ENCODE data around the gene RALGDS. TPM values are rescaled to one million over a fixed set of nuclear protein-coding genes. Genes with fewer than 3 reads are reported as not detected.
A peak's percentile ranks its signal among the peaks of the same experiment; 100 is the strongest.

The RALGDS gene
- total RNA-seq, 1 donor from 2014 or later = 26.1 TPM

DNA sequence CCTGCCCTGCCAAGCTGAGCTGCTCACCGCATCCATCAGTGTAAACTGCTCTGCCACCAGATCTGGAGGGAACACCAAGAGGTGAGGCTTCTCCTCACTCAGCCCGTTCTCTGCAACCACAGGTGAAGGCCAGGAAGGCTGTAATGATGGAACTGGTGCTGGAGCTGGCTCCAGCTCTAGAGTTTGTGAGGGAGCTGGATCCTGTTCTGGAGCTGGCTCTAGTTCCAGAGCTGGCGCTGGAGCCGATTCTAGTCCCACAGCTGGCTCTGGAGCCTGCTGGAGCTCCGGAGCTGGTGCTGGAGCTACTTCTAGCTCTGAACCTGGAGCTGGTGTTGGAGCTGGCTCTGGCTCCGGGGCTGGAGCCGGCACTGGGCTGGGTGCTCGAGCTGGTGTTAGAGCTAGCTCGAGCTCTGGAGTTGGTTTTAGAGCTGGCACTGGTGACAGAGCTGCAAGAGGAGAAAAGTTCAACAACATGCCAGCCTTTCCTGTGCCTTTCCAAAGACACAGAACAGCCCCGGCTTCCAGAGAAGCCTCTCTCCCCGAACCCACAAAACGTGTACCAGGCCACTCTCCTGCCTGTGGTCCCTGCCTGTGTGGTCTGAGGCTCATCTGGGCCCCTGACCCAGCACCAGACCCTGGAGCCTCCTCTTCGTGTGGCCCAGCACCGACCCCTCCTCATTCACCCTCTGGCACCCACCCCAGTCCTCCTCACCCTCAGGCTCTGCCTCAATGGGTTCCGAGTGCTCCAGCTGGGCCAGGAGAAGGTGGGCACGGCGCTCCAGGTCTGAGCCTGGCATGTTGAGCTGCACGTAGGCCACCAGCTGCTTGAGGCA lies 12.9 kb downstream of the RALGDS start:
- Histone ChIP-seq H3K36me3 (ENCODE audit: control insufficient read depth in 3 of 3, insufficient read depth in 3 of 3, low read length in 3 of 3) (peaks cover 63 to 65% (median 63%) of the 10 kb centered on the region in 3 donors), H3K9me3 (ENCODE audit: control insufficient read depth in 3 of 3, low read length in 3 of 3) (no peaks in the 10 kb centered on the region), H3K4me1 (ENCODE audit: control insufficient read depth in 3 of 3, insufficient read depth in 3 of 3, low read length in 3 of 3) (peaks cover 11 to 18% (median 17%) of the 10 kb centered on the region in 3 donors), H3K9ac (ENCODE audit: low read depth in 1 of 3, low read length in 3 of 3) (no peak overlapping the region), H3K27ac (ENCODE audit: low read depth, low read length) (no peak overlapping the region), H3K27me3 (ENCODE audit: control insufficient read depth in 3 of 3, insufficient read depth in 3 of 3, low read length in 3 of 3) (no peaks in the 10 kb centered on the region), H3K4me3 (ENCODE audit: low read length in 3 of 3) (no peak overlapping the region)

DNA sequence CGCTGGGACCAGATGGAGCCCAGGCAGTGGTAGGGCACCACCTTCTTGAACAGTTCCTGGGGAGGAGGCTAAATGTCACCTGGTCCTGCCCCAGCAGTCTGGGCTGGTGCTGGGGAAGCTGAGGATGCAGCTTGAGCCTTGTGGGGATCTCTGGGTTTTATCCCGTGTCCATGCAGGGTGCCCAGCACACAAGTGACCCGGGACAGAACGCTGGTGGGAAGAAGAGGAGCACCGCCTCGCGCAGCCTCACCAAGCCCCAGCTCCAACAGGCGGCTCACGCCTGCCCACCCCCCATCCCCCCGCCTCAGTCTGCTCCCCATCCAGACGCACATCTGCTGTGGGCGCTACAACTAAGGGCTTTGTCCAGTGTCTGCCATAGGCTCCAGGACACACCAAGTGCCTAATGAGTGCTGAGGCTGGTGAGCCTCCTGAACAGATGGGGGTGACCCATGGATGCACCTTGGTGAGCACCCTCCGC lies 13.8 kb downstream of the RALGDS start:
- Histone ChIP-seq H3K4me1 (ENCODE audit: control insufficient read depth in 3 of 3, insufficient read depth in 3 of 3, low read length in 3 of 3) (peaks cover 2 to 9% (median 8%) of the 10 kb centered on the region in 3 donors), H3K36me3 (ENCODE audit: control insufficient read depth in 3 of 3, insufficient read depth in 3 of 3, low read length in 3 of 3) (peaks cover 71 to 73% (median 72%) of the 10 kb centered on the region in 3 donors), H3K9me3 (ENCODE audit: control insufficient read depth in 3 of 3, low read length in 3 of 3) (no peaks in the 10 kb centered on the region), H3K4me3 (ENCODE audit: low read length in 3 of 3) (no peak overlapping the region), H3K27me3 (ENCODE audit: control insufficient read depth in 3 of 3, insufficient read depth in 3 of 3, low read length in 3 of 3) (no peaks in the 10 kb centered on the region), H3K27ac (ENCODE audit: low read depth, low read length) (no peak overlapping the region), H3K9ac (ENCODE audit: low read depth in 1 of 3, low read length in 3 of 3) (no peak overlapping the region)

DNA sequence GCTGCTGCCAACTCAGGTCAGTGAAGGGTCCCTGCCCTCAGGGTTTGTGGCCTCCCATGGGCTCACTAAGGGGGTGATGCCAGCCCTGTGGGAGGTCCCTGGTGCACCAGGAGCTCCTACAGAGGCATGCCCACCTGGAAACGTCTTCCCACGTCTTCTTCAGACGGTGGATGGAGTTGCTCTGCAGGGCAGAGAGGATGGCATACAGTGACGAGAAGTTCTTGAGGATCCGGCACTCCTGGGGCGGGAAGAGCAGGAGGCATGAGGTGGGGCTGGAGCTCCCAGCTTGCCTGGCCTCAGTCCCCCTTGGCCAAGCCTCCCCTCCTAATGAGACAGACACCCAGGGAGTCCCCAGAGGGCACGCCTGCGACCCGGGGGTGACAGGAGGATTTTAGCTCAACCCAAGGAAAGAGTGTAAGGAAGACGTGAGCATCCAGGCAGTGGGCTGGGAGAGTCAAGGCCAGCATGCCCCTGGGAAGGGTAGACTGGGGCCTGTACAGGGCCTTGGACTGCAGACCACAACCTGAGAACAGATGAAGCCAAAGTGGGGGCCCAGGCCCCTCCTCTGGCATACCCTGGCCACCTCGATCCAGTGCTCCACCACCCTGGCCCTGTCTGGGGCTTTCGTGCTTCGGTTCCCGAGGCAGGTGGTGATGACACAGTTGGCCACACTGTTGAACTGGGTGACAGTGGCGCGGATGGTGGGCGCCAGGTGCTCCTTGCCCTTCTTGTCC lies 14.4 kb downstream of the RALGDS start:
- Histone ChIP-seq H3K9me3 (ENCODE audit: control insufficient read depth in 3 of 3, low read length in 3 of 3) (no peaks in the 10 kb centered on the region), H3K9ac (ENCODE audit: low read depth in 1 of 3, low read length in 3 of 3) (no peak overlapping the region), H3K4me1 (ENCODE audit: control insufficient read depth in 3 of 3, insufficient read depth in 3 of 3, low read length in 3 of 3) (peaks cover 0 to 4% (median 4%) of the 10 kb centered on the region in 3 donors), H3K27ac (ENCODE audit: low read depth, low read length) (no peak overlapping the region), H3K27me3 (ENCODE audit: control insufficient read depth in 3 of 3, insufficient read depth in 3 of 3, low read length in 3 of 3) (no peaks in the 10 kb centered on the region), H3K4me3 (ENCODE audit: low read length in 3 of 3) (no peak overlapping the region), H3K36me3 (ENCODE audit: control insufficient read depth in 3 of 3, insufficient read depth in 3 of 3, low read length in 3 of 3) (peaks cover 77 to 78% (median 77%) of the 10 kb centered on the region in 3 donors)

DNA sequence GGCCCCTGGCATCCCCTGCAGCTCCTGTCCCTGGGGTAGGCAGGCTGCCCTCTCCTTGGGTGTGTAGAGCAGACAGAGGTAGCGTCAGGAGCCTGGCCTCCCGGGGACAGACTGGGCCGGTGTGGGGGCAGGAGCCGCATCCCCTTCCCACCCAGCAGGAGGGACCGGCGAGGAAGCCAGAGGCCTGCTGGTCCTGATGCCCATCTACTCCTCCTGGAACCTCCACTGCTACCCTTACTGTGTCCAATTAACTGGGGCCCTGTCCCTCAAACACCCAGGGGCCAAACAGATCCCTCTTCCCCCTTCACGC lies 15.6 kb downstream of the RALGDS start:
- Histone ChIP-seq H3K4me1 (ENCODE audit: control insufficient read depth in 3 of 3, insufficient read depth in 3 of 3, low read length in 3 of 3) (peaks cover 0 to 4% (median 4%) of the 10 kb centered on the region in 3 donors), H3K36me3 (ENCODE audit: control insufficient read depth in 3 of 3, insufficient read depth in 3 of 3, low read length in 3 of 3) (peaks cover 83 to 88% (median 86%) of the 10 kb centered on the region in 3 donors), H3K27ac (ENCODE audit: low read depth, low read length) (no peak overlapping the region), H3K9ac (ENCODE audit: low read depth in 1 of 3, low read length in 3 of 3) (no peak overlapping the region), H3K27me3 (ENCODE audit: control insufficient read depth in 3 of 3, insufficient read depth in 3 of 3, low read length in 3 of 3) (no peaks in the 10 kb centered on the region), H3K4me3 (ENCODE audit: low read length in 3 of 3) (no peak overlapping the region), H3K9me3 (ENCODE audit: control insufficient read depth in 3 of 3, low read length in 3 of 3) (no peaks in the 10 kb centered on the region)

DNA sequence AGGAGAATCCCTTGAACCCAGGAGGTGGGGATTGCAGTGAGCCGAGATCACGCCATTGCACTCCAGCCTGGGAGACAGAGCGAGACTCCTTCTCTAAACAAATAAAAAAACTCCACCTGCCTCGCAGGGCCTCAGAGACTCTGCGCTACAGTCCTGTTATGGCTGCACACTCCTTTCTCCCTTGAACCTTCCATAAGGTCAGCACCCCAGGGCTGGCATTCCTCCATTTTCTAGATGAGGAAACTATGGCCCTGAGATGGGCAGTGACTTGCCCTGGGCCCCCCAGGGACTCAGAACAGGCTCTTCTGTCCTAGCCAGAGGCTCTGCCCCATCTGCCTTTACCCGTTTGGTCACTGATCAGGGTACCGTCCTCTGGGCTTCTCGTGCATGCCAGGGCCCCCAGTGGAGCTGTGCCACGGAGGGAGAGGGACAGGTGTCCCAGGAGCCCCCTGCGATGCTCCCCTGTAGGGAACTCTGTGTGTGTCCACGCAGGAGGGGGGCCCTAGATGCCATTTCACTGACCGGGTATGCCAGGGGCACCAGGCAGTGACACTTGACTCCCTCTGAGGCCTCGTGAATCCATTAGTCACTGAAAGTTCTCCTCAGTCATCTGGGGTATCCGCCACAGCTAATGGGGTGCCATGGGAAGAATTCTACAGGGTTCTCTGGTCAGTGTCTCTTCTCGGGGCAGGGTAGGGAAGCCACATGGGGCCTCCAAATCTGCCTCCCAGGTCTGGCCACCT lies 16.2 kb downstream of the RALGDS start:
- no peak overlapping the region for H3K9ac ChIP-seq (ENCODE audit: low read depth in 1 of 3, low read length in 3 of 3)
- no peaks in the 10 kb centered on the region for H3K27me3 ChIP-seq (ENCODE audit: control insufficient read depth in 3 of 3, insufficient read depth in 3 of 3, low read length in 3 of 3)
- no peaks in the 10 kb centered on the region for H3K9me3 ChIP-seq (ENCODE audit: control insufficient read depth in 3 of 3, low read length in 3 of 3)
- H3K4me3 ChIP-seq (ENCODE audit: low read length in 3 of 3) = no peak overlapping the region
- H3K4me1 ChIP-seq (ENCODE audit: control insufficient read depth in 3 of 3, insufficient read depth in 3 of 3, low read length in 3 of 3) = peaks cover 0 to 9% (median 5%) of the 10 kb centered on the region in 3 donors
- peaks cover 83 to 88% (median 85%) of the 10 kb centered on the region in 3 donors for H3K36me3 ChIP-seq (ENCODE audit: control insufficient read depth in 3 of 3, insufficient read depth in 3 of 3, low read length in 3 of 3)
- H3K27ac ChIP-seq (ENCODE audit: low read depth, low read length) = no peak overlapping the region

DNA sequence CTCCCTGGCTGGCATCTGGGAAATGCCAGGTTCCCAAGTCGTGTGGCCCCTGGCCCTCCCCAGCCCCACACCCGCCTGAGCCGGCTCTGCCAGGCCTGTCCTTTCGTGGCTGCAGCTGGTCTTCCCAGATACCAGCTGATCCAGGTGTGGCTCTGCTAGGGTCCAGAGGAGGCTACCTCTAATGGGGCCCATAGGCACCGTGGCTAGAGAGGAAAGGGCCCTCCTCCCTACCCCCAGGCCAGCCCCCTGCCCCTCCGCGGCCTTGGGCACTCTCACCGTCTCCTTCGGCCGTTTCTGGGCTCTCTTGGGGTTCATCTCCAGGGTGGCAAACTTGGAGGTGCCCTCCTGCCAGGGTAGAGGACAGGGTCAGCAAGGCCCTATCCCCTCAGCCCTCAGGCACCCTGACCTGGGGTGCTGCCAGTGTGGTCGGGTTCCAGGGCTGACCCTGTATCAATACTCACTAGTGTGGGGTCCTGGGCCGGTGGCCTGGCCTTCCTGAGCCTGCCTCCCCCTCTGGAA lies 17.0 kb downstream of the RALGDS start:
- no peaks in the 10 kb centered on the region for H3K27me3 ChIP-seq (ENCODE audit: control insufficient read depth in 3 of 3, insufficient read depth in 3 of 3, low read length in 3 of 3)
- peaks cover 85 to 89% (median 86%) of the 10 kb centered on the region in 3 donors for H3K36me3 ChIP-seq (ENCODE audit: control insufficient read depth in 3 of 3, insufficient read depth in 3 of 3, low read length in 3 of 3)
- peaks cover 0 to 16% (median 10%) of the 10 kb centered on the region in 3 donors for H3K4me1 ChIP-seq (ENCODE audit: control insufficient read depth in 3 of 3, insufficient read depth in 3 of 3, low read length in 3 of 3)
- H3K4me3 ChIP-seq (ENCODE audit: low read length in 3 of 3) = no peak overlapping the region
- H3K9me3 ChIP-seq (ENCODE audit: control insufficient read depth in 3 of 3, low read length in 3 of 3) = no peaks in the 10 kb centered on the region
- no peak overlapping the region for H3K9ac ChIP-seq (ENCODE audit: low read depth in 1 of 3, low read length in 3 of 3)
- H3K27ac ChIP-seq (ENCODE audit: low read depth, low read length) = no peak overlapping the region

DNA sequence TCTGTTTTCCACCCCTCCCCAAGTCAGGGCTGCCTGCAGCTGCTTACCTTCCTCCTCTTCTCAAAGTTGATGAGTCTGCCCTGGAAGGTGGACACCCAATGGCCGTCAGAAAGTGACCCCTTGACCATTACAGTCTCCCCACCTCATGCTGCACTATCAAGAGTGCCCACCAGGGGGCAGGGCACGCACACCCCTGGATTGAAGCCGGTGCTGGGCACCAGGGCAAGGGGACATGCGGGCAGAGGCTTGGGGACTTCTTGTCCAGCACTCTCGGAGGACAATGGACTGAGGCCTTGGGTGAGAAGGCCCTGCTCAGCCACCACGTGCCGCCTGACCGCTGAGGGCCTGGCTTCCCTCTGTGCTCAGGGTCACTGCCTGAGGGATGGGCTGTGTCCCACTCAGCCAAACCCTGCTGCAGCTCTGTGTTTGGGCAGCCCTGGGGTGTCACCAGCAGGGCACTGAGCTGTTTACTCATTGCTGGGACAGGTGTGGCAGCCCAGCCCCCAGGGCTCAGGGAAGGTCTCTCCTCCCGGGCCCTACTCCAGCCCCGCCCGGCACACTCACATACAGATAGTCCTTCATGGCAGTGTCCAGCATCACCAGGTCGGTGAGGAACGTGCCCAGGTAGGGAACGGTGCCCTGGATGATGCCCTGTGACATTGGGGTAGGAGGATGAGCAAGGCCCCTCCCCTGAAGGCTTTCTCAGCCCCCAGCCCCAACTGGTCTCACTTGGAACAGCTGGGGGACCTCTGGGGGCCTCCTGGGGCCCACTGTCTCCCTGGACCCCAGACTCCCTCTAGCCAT lies 17.7 kb downstream of the RALGDS start:
- Histone ChIP-seq H3K4me1 (ENCODE audit: control insufficient read depth in 3 of 3, insufficient read depth in 3 of 3, low read length in 3 of 3) (peaks cover 0 to 16% (median 10%) of the 10 kb centered on the region in 3 donors), H3K27me3 (ENCODE audit: control insufficient read depth in 3 of 3, insufficient read depth in 3 of 3, low read length in 3 of 3) (no peaks in the 10 kb centered on the region)

DNA sequence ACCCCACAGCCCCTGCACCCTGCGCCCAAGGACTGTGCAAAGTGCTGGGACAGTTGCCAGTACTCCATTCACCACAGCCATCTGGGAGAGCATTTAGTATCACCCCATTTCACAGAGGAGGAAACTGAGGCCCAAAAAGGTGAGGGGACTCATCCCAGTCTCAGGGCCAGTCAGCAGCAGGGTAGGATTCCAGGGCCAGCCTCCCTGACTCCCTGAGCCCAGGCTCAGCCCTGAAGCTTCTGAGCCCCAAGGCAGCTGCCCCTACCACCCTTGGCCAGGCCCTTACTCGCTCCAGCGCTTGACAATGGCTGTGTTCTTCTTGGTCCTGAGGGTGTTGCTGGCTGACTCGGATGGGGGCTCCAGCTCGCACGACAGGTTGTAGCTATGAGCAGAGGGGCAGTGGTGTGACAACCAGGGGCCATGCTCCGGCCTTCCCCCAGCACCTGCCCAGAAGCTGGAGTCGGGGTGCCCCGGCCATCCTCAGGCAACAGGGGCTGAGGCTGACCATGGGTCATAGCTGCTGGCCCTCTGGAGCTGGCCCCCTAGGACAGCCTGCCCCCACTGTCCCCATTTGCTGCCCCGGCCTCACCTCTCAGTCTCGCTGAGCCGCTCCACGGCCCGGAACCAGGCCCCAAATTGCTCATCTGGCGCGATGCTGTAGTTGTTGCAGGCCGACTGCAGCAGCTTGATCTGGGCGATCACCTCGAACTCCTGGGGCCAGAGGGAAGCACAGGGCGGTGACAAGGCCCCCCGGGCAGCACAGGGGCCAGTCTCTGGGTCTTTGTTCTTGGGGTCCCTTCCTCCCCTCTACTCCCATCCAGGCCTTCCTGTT lies 18.6 kb downstream of the RALGDS start:
- H3K9ac ChIP-seq (ENCODE audit: low read depth in 1 of 3, low read length in 3 of 3) = no peak overlapping the region
- no peak overlapping the region for H3K4me3 ChIP-seq (ENCODE audit: low read length in 3 of 3)
- H3K4me1 ChIP-seq (ENCODE audit: control insufficient read depth in 3 of 3, insufficient read depth in 3 of 3, low read length in 3 of 3) = peaks cover 0 to 16% (median 10%) of the 10 kb centered on the region in 3 donors
- no peak overlapping the region for H3K27ac ChIP-seq (ENCODE audit: low read depth, low read length)
- H3K9me3 ChIP-seq (ENCODE audit: control insufficient read depth in 3 of 3, low read length in 3 of 3) = no peaks in the 10 kb centered on the region
- H3K27me3 ChIP-seq (ENCODE audit: control insufficient read depth in 3 of 3, insufficient read depth in 3 of 3, low read length in 3 of 3) = no peaks in the 10 kb centered on the region
- peaks cover 83 to 88% (median 84%) of the 10 kb centered on the region in 3 donors for H3K36me3 ChIP-seq (ENCODE audit: control insufficient read depth in 3 of 3, insufficient read depth in 3 of 3, low read length in 3 of 3)

More for the DNA sequence above, 17.7 kb downstream of the RALGDS start:
- Histone ChIP-seq H3K36me3 (ENCODE audit: control insufficient read depth in 3 of 3, insufficient read depth in 3 of 3, low read length in 3 of 3) (peaks cover 84 to 89% (median 86%) of the 10 kb centered on the region in 3 donors), H3K9ac (ENCODE audit: low read depth in 1 of 3, low read length in 3 of 3) (peak overlapping the region in 1 of 3 donors; percentile 40), H3K4me3 (ENCODE audit: low read length in 3 of 3) (no peak overlapping the region), H3K9me3 (ENCODE audit: control insufficient read depth in 3 of 3, low read length in 3 of 3) (no peaks in the 10 kb centered on the region), H3K27ac (ENCODE audit: low read depth, low read length) (no peak overlapping the region)
